ENCODE measurements around the gene GPR55. TPM values are rescaled to one million over a fixed set of nuclear protein-coding genes. Genes with fewer than 3 reads are reported as not detected.

The GPR55 gene
- total and polyA plus RNA-seq, 2 of the 4 experiments (the other 2 are of a cell fraction): 0.03 TPM; not detected in 1

DNA sequence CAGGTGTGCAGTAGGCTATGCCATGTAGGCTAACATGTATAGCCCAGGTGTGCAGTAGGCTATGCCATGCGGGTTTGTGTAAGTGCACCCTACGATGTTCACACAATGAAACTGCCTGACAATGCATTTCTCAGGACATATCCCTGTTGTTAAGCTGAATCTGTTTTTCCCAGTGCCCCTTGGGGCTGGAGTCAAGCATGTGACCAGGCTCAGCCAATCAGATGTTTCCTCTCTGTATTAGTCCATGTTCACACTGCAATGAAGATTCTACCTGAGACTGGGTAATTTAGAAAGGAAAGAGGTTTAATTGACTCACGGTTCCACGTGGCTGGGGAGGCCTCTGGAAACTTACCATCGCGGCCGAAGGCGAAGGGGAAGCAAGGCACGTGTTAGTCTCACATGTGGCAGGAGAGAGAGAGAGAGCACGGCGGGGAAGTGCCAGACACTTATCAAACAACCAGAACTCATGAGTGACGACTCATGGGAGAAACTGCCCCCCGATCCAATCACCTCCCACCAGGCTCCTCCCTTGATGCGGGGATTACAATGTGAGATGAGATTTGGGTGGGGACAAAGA is 36.1 kb downstream of the GPR55 start:
- Histone ChIP-seq H3K36me3 (ENCODE audit: control insufficient read depth, insufficient read depth, low read length) (no peaks in the 10 kb centered on the region), H2AK5ac (ENCODE audit: low read depth, low read length) (no peak overlapping the region), H3K27ac (ENCODE audit: insufficient read depth, low read length) (no peak overlapping the region), H4K8ac (ENCODE audit: low read depth in 2 of 2, low read length in 2 of 2) (no peak overlapping the region), H3K56ac (ENCODE audit: extremely low read depth, insufficient read depth, low read length) (no peak overlapping the region), H2AFZ (replicated peaks; ENCODE audit: low read length, poor library complexity) (no peak overlapping the region), H3K14ac (replicated peaks; ENCODE audit: low read depth, low read length) (no peak overlapping the region), H2BK120ac (ENCODE audit: low read depth, low read length) (no peak overlapping the region), H4K20me1 (ENCODE audit: insufficient read depth, low read length) (no peaks in the 10 kb centered on the region), H3K4ac (ENCODE audit: low read depth, low read length) (no peak overlapping the region), H3K4me3 (ENCODE audit: insufficient read depth, low read depth, low read length) (no peak overlapping the region), H3K79me1 (ENCODE audit: low read depth in 1 of 2, low read length in 2 of 2) (no peaks in the 10 kb centered on the region), H4K91ac (ENCODE audit: insufficient read depth, low read depth, low read length) (no peak overlapping the region), H2BK15ac (ENCODE audit: low read depth, low read length) (no peak overlapping the region), H3K9me3 (ENCODE audit: control insufficient read depth, insufficient read depth, low read length) (peaks cover 2% of the 10 kb centered on the region; the same call in 1 of the 2 replicates), H3K4me1 (ENCODE audit: control insufficient read depth, insufficient read depth, low read length) (no peaks in the 10 kb centered on the region; the same call in 1 of the 2 replicates), H3K4me2 (ENCODE audit: low read depth, low read length) (no peak overlapping the region), H3K9me1 (ENCODE audit: insufficient read depth, low read length) (no peaks in the 10 kb centered on the region), H3K18ac (ENCODE audit: low read depth, low read length) (no peak overlapping the region), H2BK5ac (ENCODE audit: low read depth, low read length, poor library complexity, severe bottlenecking) (no peak overlapping the region), H2BK20ac (ENCODE audit: low read depth, low read length) (no peak overlapping the region), H2AK9ac (replicated peaks; ENCODE audit: low read depth, low read length, poor library complexity) (no peak overlapping the region), H3K9ac (ENCODE audit: low read depth, low read length) (no peak overlapping the region), H3K23ac (ENCODE audit: low read depth, low read length) (no peak overlapping the region), H4K5ac (ENCODE audit: low read depth, low read length) (no peak overlapping the region), H3K27me3 (ENCODE audit: control insufficient read depth, insufficient read depth, low read length) (peaks cover 17% of the 10 kb centered on the region)
- POLR2A ChIA-PET (ENCODE audit: unreplicated experiment): interaction anchor here (0.6 kb wide), 1 partner anchor 147 kb away, joined by 8 read pairs; no protein-coding TSS in a partner anchor
- dilution Hi-C loops (cut with HindIII; ENCODE audit: low sequenced_read_pairs, unreplicated experiment): no loop called here
- ATAC-seq (ENCODE audit: low read depth): no peak
- BruUV-seq (replicated peaks): no TSS peak
- intact Hi-C loops (cut with micrococcal nuclease): no loop called here
- CTCF ChIA-PET: interaction anchor here (0.6 kb wide), 1 partner anchor 64 kb away, joined by 5 read pairs; no protein-coding TSS in a partner anchor
- TF ChIP-seq POLR2A (IDR thresholded peaks at IDR 0.05; ENCODE audit: low read depth, low read length) (no peak), NFE2L2 (IDR thresholded peaks at IDR 0.05; ENCODE audit: low read depth, low read length) (no peak), RFX5 (IDR thresholded peaks at IDR 0.05; ENCODE audit: low read depth, low read length) (no peak), RCOR1 (IDR thresholded peaks at IDR 0.05; ENCODE audit: insufficient replicate concordance, low read length) (no peak), CEBPB (IDR thresholded peaks at IDR 0.05; ENCODE audit: low read depth, low read length) (no peak), CHD1 (IDR thresholded peaks at IDR 0.05; ENCODE audit: low read depth, low read length) (no peak), MXI1 (IDR thresholded peaks at IDR 0.05; ENCODE audit: borderline replicate concordance, low read depth, low read length) (no peak), SMC3 (IDR thresholded peaks at IDR 0.05; ENCODE audit: low read depth, low read length) (no peak), RAD21 (IDR thresholded peaks at IDR 0.05; ENCODE audit: low read length) (no peak), MAZ (IDR thresholded peaks at IDR 0.05; ENCODE audit: borderline replicate concordance, low read depth, low read length) (no peak), BHLHE40 (IDR thresholded peaks at IDR 0.05; ENCODE audit: low read depth, low read length) (no peak), MAFK (IDR thresholded peaks at IDR 0.05; ENCODE audit: low read depth, low read length) (no peak), FOS (IDR thresholded peaks at IDR 0.05; ENCODE audit: low read depth, low read length) (no peak)
- TF ChIP-seq, protein P1, sequence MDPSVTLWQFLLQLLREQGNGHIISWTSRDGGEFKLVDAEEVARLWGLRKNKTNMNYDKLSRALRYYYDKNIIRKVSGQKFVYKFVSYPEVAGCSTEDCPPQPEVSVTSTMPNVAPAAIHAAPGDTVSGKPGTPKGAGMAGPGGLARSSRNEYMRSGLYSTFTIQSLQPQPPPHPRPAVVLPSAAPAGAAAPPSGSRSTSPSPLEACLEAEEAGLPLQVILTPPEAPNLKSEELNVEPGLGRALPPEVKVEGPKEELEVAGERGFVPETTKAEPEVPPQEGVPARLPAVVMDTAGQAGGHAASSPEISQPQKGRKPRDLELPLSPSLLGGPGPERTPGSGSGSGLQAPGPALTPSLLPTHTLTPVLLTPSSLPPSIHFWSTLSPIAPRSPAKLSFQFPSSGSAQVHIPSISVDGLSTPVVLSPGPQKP (IDR thresholded peaks at IDR 0.05; ENCODE audit: borderline replicate concordance, low read depth, low read length): no peak
- TF ChIP-seq, protein P2, sequence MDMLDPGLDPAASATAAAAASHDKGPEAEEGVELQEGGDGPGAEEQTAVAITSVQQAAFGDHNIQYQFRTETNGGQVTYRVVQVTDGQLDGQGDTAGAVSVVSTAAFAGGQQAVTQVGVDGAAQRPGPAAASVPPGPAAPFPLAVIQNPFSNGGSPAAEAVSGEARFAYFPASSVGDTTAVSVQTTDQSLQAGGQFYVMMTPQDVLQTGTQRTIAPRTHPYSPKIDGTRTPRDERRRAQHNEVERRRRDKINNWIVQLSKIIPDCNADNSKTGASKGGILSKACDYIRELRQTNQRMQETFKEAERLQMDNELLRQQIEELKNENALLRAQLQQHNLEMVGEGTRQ (IDR thresholded peaks at IDR 0.05; ENCODE audit: low read depth, low read length): no peak
- TF ChIP-seq, protein P3, sequence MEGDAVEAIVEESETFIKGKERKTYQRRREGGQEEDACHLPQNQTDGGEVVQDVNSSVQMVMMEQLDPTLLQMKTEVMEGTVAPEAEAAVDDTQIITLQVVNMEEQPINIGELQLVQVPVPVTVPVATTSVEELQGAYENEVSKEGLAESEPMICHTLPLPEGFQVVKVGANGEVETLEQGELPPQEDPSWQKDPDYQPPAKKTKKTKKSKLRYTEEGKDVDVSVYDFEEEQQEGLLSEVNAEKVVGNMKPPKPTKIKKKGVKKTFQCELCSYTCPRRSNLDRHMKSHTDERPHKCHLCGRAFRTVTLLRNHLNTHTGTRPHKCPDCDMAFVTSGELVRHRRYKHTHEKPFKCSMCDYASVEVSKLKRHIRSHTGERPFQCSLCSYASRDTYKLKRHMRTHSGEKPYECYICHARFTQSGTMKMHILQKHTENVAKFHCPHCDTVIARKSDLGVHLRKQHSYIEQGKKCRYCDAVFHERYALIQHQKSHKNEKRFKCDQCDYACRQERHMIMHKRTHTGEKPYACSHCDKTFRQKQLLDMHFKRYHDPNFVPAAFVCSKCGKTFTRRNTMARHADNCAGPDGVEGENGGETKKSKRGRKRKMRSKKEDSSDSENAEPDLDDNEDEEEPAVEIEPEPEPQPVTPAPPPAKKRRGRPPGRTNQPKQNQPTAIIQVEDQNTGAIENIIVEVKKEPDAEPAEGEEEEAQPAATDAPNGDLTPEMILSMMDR (conservative IDR thresholded peaks at IDR 0.05; ENCODE audit: low read depth, low read length): no peak
- WGBS, 2 experiments (ENCODE audit: extremely low coverage in 2 of 2, insufficient read length in 1 of 2): 83% methylated on average over 1 of the region's 14 CpGs; no CpG with 5 or more reads in 1 of the 2 experiments
- in situ Hi-C loops (cut with MboI; ENCODE audit: low sequenced_read_pairs): no loop called here
- DNase-seq: no peak

Data from IMR-90 (cell line).